Smooth muscle cell (in vitro differentiated cells): Measurements from ENCODE around the gene ZNF274. TPM values are rescaled to one million over a fixed set of nuclear protein-coding genes. Genes with fewer than 3 reads are reported as not detected.

ENCODE experiments used
- DNase-seq: peaks from one replicate; lab custom pipeline; 2025; ENCODE audit not compliant: unreplicated experiment; lab: John Stamatoyannopoulos, UW
- H2AFZ ChIP-seq: fragments of 200-600 bp; sonication (generic); 2 replicates; pipeline ENCODE4 v1.6.0; 2016; ENCODE audit warnings: antibody characterized with exemption, low read depth, mild to moderate bottlenecking
- H3F3A ChIP-seq: fragments of 200-600 bp; sonication (generic); 2 replicates; pipeline ENCODE4 v1.6.0; 2017; ENCODE audit warnings: antibody characterized with exemption, low read depth
- H3K27ac ChIP-seq: fragments of 200-600 bp; sonication (generic); 2 replicates; pipeline ENCODE4 v1.5.1; 2016; ENCODE audit warnings: low read depth, mild to moderate bottlenecking
- H3K27me3 ChIP-seq: fragments of 200-600 bp; sonication (generic); 2 replicates; pipeline ENCODE4 v1.6.1; 2016; ENCODE audit warnings: low read depth, mild to moderate bottlenecking
- H3K36me3 ChIP-seq: fragments of 200-600 bp; sonication (generic); 2 replicates; pipeline ENCODE4 v1.5.1; 2016; ENCODE audit warnings: low read depth
- H3K4me1 ChIP-seq: fragments of 200-600 bp; sonication (generic); 2 replicates; pipeline ENCODE4 v1.5.1; 2016; ENCODE audit warnings: low read depth
- H3K4me2 ChIP-seq: fragments of 200-600 bp; sonication (generic); 2 replicates; pipeline ENCODE4 v1.6.0; 2016; ENCODE audit warnings: mild to moderate bottlenecking
- H3K4me3 ChIP-seq: fragments of 200-600 bp; sonication (generic); 2 replicates; pipeline ENCODE4 v1.5.1; 2016; ENCODE audit warnings: mild to moderate bottlenecking
- H3K79me2 ChIP-seq: fragments of 200-600 bp; sonication (generic); 2 replicates; pipeline ENCODE4 v1.6.0; 2016; ENCODE audit warnings: low read depth, mild to moderate bottlenecking
- H3K9ac ChIP-seq: fragments of 200-600 bp; sonication (generic); 2 replicates; pipeline ENCODE4 v1.6.0; 2016; ENCODE audit warnings: low read depth
- H3K9me3 ChIP-seq: fragments of 200-600 bp; sonication (generic); replicated peaks from 2 replicates; pipeline ENCODE4 v1.5.1; 2016; ENCODE audit warnings: low read depth
- H4K20me1 ChIP-seq: fragments of 200-600 bp; sonication (generic); 2 replicates; pipeline ENCODE4 v1.6.0; 2016; ENCODE audit warnings: low read depth
- WGBS: methylation state at CpG from one replicate; pipeline ENCODE4 v1.1.7; 2016; ENCODE audit warnings: low lambda C conversion rate; 5-methylcytosine and 5-hydroxymethylcytosine counted together
- polyA plus RNA-seq: library from polyadenylated mRNA; unstranded; fragments of >200 nt; fragmentation: Nextera tagmentation; extraction: Ambion mirVana; gene quantifications from 2 replicates; pipeline ENCODE4 v1.2.1, GENCODE V29; 2016
- total RNA-seq: library from RNA; depleted of rRNA; stranded (reverse); fragments of >200 nt; gene quantifications from 2 replicates; pipeline ENCODE4 v1.2.3, GENCODE V29; 2014
- TF ChIP-seq, protein P1 (sequence below): fragments of 200-600 bp; sonication (generic); IDR thresholded peaks from 2 replicates; pipeline ENCODE4 v1.5.1; 2017; ENCODE audit warnings: borderline replicate concordance, mild to moderate bottlenecking, antibody characterized with exemption; ENCODE audit not compliant: insufficient read depth, poor library complexity, severe bottlenecking

Gene ZNF274
- total and polyA plus RNA-seq, 2 experiments from 2014 or later: 23.8 to 27.2 TPM

GRCh38 chr19:58261600-58261967, 78.7 kb downstream of the ZNF274 start:
- H3K27me3 ChIP-seq: no peaks in the 10 kb centered on the region
- TF ChIP-seq, protein P1, sequence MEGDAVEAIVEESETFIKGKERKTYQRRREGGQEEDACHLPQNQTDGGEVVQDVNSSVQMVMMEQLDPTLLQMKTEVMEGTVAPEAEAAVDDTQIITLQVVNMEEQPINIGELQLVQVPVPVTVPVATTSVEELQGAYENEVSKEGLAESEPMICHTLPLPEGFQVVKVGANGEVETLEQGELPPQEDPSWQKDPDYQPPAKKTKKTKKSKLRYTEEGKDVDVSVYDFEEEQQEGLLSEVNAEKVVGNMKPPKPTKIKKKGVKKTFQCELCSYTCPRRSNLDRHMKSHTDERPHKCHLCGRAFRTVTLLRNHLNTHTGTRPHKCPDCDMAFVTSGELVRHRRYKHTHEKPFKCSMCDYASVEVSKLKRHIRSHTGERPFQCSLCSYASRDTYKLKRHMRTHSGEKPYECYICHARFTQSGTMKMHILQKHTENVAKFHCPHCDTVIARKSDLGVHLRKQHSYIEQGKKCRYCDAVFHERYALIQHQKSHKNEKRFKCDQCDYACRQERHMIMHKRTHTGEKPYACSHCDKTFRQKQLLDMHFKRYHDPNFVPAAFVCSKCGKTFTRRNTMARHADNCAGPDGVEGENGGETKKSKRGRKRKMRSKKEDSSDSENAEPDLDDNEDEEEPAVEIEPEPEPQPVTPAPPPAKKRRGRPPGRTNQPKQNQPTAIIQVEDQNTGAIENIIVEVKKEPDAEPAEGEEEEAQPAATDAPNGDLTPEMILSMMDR: no peak
- DNase-seq: no peak
- no peaks in the 10 kb centered on the region for H4K20me1 ChIP-seq
- no peaks in the 10 kb centered on the region for H3K4me1 ChIP-seq
- H2AFZ ChIP-seq: no peak overlapping the region
- H3K4me2 ChIP-seq: no peak overlapping the region
- H3K79me2 ChIP-seq: no peaks in the 10 kb centered on the region
- 98% methylated on average over 3 of the region's 3 CpGs for WGBS
- no peak overlapping the region for H3K4me3 ChIP-seq
- H3F3A ChIP-seq: peaks cover 20% of the 10 kb centered on the region
- no peak overlapping the region for H3K9ac ChIP-seq
- no peak overlapping the region for H3K27ac ChIP-seq
- H3K9me3 ChIP-seq: peaks cover 87% of the 10 kb centered on the region
- peaks cover 70% of the 10 kb centered on the region for H3K36me3 ChIP-seq

GRCh38 chr19:58261968-58262921, 79.4 kb downstream of the ZNF274 start:
- no peak overlapping the region for H3K9ac ChIP-seq
- peak overlapping the region; percentile 13 for H3K4me3 ChIP-seq
- no peak overlapping the region for H2AFZ ChIP-seq
- H3F3A ChIP-seq: peaks cover 20% of the 10 kb centered on the region
- DNase-seq: no peak
- TF ChIP-seq, protein P1: no peak
- no peak overlapping the region for H3K27ac ChIP-seq
- WGBS: 97% methylated on average over 19 of the region's 19 CpGs
- H3K9me3 ChIP-seq: peaks cover 80% of the 10 kb centered on the region
- H3K27me3 ChIP-seq: no peaks in the 10 kb centered on the region
- H4K20me1 ChIP-seq: no peaks in the 10 kb centered on the region
- peaks cover 69% of the 10 kb centered on the region for H3K36me3 ChIP-seq
- H3K79me2 ChIP-seq: no peaks in the 10 kb centered on the region
- H3K4me1 ChIP-seq: no peaks in the 10 kb centered on the region
- H3K4me2 ChIP-seq: no peak overlapping the region

DNA sequence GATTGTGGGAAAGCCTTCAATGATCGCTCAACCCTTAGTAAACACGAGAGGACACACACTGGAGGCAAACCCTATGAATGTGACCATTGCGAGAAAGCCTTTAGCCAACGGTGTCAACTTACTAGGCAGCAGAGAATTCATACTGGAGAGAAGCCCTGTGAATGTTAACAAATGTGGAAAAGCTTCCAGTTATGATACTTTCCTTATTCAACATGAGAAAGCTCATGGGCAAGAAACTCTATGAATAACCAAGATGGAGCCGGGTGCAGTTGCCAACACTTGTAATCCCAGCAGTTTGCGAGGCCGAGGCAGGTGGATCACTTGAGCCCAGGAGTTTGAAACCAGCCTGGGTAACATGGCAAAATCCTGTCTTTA, 80.0 kb downstream of the ZNF274 start:
- DNase-seq: no peak
- Histone ChIP-seq H3K4me2 (no peak overlapping the region), H3K9ac (no peak overlapping the region), H3F3A (peaks cover 20% of the 10 kb centered on the region), H3K27ac (no peak overlapping the region), H4K20me1 (no peaks in the 10 kb centered on the region), H3K27me3 (no peaks in the 10 kb centered on the region), H3K79me2 (no peaks in the 10 kb centered on the region), H3K4me1 (no peaks in the 10 kb centered on the region), H3K4me3 (peak overlapping the region; percentile 13), H3K9me3 (peaks cover 73% of the 10 kb centered on the region), H2AFZ (no peak overlapping the region), H3K36me3 (peaks cover 62% of the 10 kb centered on the region)
- TF ChIP-seq, protein P1: no peak
- WGBS: 98% methylated on average over 7 of the region's 7 CpGs

Other genes starting within 250 kb of the ZNF274 start
- 7.5 and 10.2 TPM in 2 replicates for gene ZNF418, start 247.7 kb upstream of the ZNF274 start, total RNA-seq
- gene ZNF418, start 247.7 kb upstream of the ZNF274 start, polyA plus RNA-seq: 1.6 and 1.8 TPM in 2 replicates
- 4.5 and 10.3 TPM in 2 replicates for gene ZNF256, start 235.4 kb upstream of the ZNF274 start, total RNA-seq
- 3.2 and 4.0 TPM in 2 replicates for gene ZNF256, start 235.4 kb upstream of the ZNF274 start, polyA plus RNA-seq
- 0.67 TPM in 1 of 2 replicates, not detected in the other for gene C19orf18, start 208.5 kb upstream of the ZNF274 start, total RNA-seq
- gene C19orf18, start 208.5 kb upstream of the ZNF274 start, polyA plus RNA-seq: 2.0 and 2.1 TPM in 2 replicates
- gene ZNF606, start 180.2 kb upstream of the ZNF274 start, total RNA-seq: 15.7 and 18.6 TPM in 2 replicates
- gene ZNF606, start 180.2 kb upstream of the ZNF274 start, polyA plus RNA-seq: 5.2 and 8.6 TPM in 2 replicates
- gene ZSCAN1, start 149.0 kb upstream of the ZNF274 start, total RNA-seq: 1.8 TPM in 1 of 2 replicates, not detected in the other
- 0.94 and 1.4 TPM in 2 replicates for gene ZSCAN1, start 149.0 kb upstream of the ZNF274 start, polyA plus RNA-seq
- 3.7 and 4.8 TPM in 2 replicates for gene ZNF135, start 123.8 kb upstream of the ZNF274 start, total RNA-seq
- gene ZNF135, start 123.8 kb upstream of the ZNF274 start, polyA plus RNA-seq: 3.2 and 3.6 TPM in 2 replicates
- gene ZSCAN18, start 84.8 kb upstream of the ZNF274 start, total RNA-seq: 32.9 and 34.6 TPM in 2 replicates
- 54.6 and 66.5 TPM in 2 replicates for gene ZSCAN18, start 84.8 kb upstream of the ZNF274 start, polyA plus RNA-seq
- gene ZNF329, start 32.3 kb upstream of the ZNF274 start, total RNA-seq: 14.3 and 22.3 TPM in 2 replicates
- gene ZNF329, start 32.3 kb upstream of the ZNF274 start, polyA plus RNA-seq: 2.3 and 4.4 TPM in 2 replicates
- 25.6 and 144 TPM in 2 replicates for gene ZNF544, start 45.9 kb downstream of the ZNF274 start, total RNA-seq
- 12.9 and 21.4 TPM in 2 replicates for gene ZNF544, start 45.9 kb downstream of the ZNF274 start, polyA plus RNA-seq
- 6.6 and 7.8 TPM in 2 replicates for gene ZNF8, start 95.9 kb downstream of the ZNF274 start, total RNA-seq
- 1.1 and 1.8 TPM in 2 replicates for gene ZNF8, start 95.9 kb downstream of the ZNF274 start, polyA plus RNA-seq
- gene ERVK3-1, start 122.3 kb downstream of the ZNF274 start, total RNA-seq: 46.4 and 93.9 TPM in 2 replicates
- 46.5 and 57.7 TPM in 2 replicates for gene ERVK3-1, start 122.3 kb downstream of the ZNF274 start, polyA plus RNA-seq
- gene ZSCAN22, start 143.9 kb downstream of the ZNF274 start, total RNA-seq: 1.7 and 2.2 TPM in 2 replicates
- 2.4 and 2.5 TPM in 2 replicates for gene ZSCAN22, start 143.9 kb downstream of the ZNF274 start, polyA plus RNA-seq
- 77.8 and 92.3 TPM in 2 replicates for gene A1BG, start 170.4 kb downstream of the ZNF274 start, total RNA-seq
- gene A1BG, start 170.4 kb downstream of the ZNF274 start, polyA plus RNA-seq: 114 and 133 TPM in 2 replicates
- 0.58 and 1.3 TPM in 2 replicates for gene ZNF497, start 179.7 kb downstream of the ZNF274 start, total RNA-seq
- 4.6 and 6.1 TPM in 2 replicates for gene ZNF497, start 179.7 kb downstream of the ZNF274 start, polyA plus RNA-seq
- 4.4 and 5.9 TPM in 2 replicates for gene ZNF837, start 198.0 kb downstream of the ZNF274 start, total RNA-seq
- gene ZNF837, start 198.0 kb downstream of the ZNF274 start, polyA plus RNA-seq: 7.8 and 8.4 TPM in 2 replicates
- gene RPS5, start 204.2 kb downstream of the ZNF274 start, total RNA-seq: 1,602 and 1,773 TPM in 2 replicates
- gene RPS5, start 204.2 kb downstream of the ZNF274 start, polyA plus RNA-seq: 650 and 684 TPM in 2 replicates
- gene RNF225, start 212.6 kb downstream of the ZNF274 start, total RNA-seq: not detected in 2 replicates
- gene RNF225, start 212.6 kb downstream of the ZNF274 start, polyA plus RNA-seq: 0.96 and 2.2 TPM in 2 replicates
- gene ZNF584, start 225.6 kb downstream of the ZNF274 start, total RNA-seq: 5.0 and 16.9 TPM in 2 replicates
- gene ZNF584, start 225.6 kb downstream of the ZNF274 start, polyA plus RNA-seq: 9.1 and 12.7 TPM in 2 replicates